Kidney (tissue), 14 donors: Measurements from ENCODE around the gene NCAPD2. TPM values are rescaled to one million over a fixed set of nuclear protein-coding genes. Genes with fewer than 3 reads are reported as not detected.

Source experiments
- DNase-seq, 5 donors: peaks; one replicate each; pipeline ENCODE4 v3.0.0-alpha.2; 2013 to 2020
- FAIRE-seq: peaks from 2 replicates; lab custom pipeline; 2012; peaks lifted over from hg19 to GRCh38; lab: Jason Lieb, UNC
- H3K27ac ChIP-seq, 2 donors: one replicate each; pipeline ENCODE4 v1.7.0; 2013; ENCODE audit warnings: low read depth in 2 of 2, low read length in 2 of 2, inconsistent platforms in 1 of 2
- H3K27me3 ChIP-seq: one replicate; pipeline ENCODE4 v1.7.1; 2013; ENCODE audit warnings: low read length, inconsistent platforms; ENCODE audit not compliant: control insufficient read depth, insufficient read depth
- H3K36me3 ChIP-seq, 3 donors: one replicate each; pipeline versions ENCODE4 v1.7.0 to v1.7.1; 2013; ENCODE audit warnings: low read length in 3 of 3, control low read depth in 1 of 3, inconsistent platforms in 1 of 3; ENCODE audit not compliant: insufficient read depth in 3 of 3, control insufficient read depth in 2 of 3
- H3K4me1 ChIP-seq, 3 donors: one replicate each; pipeline versions ENCODE4 v1.7.0 to v1.7.1; 2013; ENCODE audit warnings: low read length in 3 of 3, inconsistent platforms in 1 of 3, low read depth in 1 of 3; ENCODE audit not compliant: control insufficient read depth in 2 of 3, insufficient read depth in 2 of 3
- H3K4me3 ChIP-seq, 3 donors: one replicate each; pipeline versions ENCODE4 v1.7.0 to v1.8.1; 2013; ENCODE audit warnings: low read length in 3 of 3, control low read depth in 1 of 3, inconsistent platforms in 1 of 3
- H3K9ac ChIP-seq, 3 donors: one replicate each; pipeline versions ENCODE4 v1.7.0 to v1.7.1; 2013; ENCODE audit warnings: low read length in 3 of 3, control low read depth in 1 of 3, inconsistent platforms in 1 of 3
- H3K9me3 ChIP-seq, 3 donors: one replicate each; pipeline versions ENCODE4 v1.7.0 to v1.7.1; 2013; ENCODE audit warnings: low read length in 3 of 3, control low read depth in 1 of 3, inconsistent platforms in 1 of 3; ENCODE audit not compliant: control insufficient read depth in 2 of 3, insufficient read depth in 1 of 3
- CTCF ChIP-seq: IDR thresholded peaks from 3 replicates; pipeline ENCODE4 v1.5.1; 2012; ENCODE audit warnings: mild to moderate bottlenecking, moderate library complexity, borderline replicate concordance; ENCODE audit not compliant: insufficient read depth; ENCODE audit errors: extremely low read depth
- intact Hi-C: fragments of 100-400 bp; cut with DNase I; formaldehyde crosslinking; loops from one replicate; pipeline ENCODE4 v1.11.1; 2022
- polyA plus RNA-seq: library from polyadenylated mRNA; stranded (reverse); fragments of 350-450 nt; fragmentation: Illumina TruSeq; extraction: RNeasy Lipid Tissue Mini Kit (QIAGEN cat#74804); gene quantifications from one replicate; pipeline ENCODE4 v1.2.3, GENCODE V29; 2014; ENCODE audit warnings: low read depth, low replicate concordance; ENCODE audit not compliant: insufficient read depth
- total RNA-seq: library from RNA; stranded (reverse); fragmentation: NEBNext Ultra II Directional; extraction: Animal tissue kit (Norgen Biotek cat#: 25700); gene quantifications from one replicate; pipeline ENCODE4 v1.2.1, GENCODE V29; 2021
- donor health status: control.
- donor health status: control.
- donor health status: control.
- donor health status: control.
- donor health status: control.
- donor health status: DM: yes; HTN: yes; CAD: no.
- donor health status: Normal renal cell carcinoma (clear cell type).

NCAPD2 gene
- total and polyA plus RNA-seq, 2 donors from 2014 or later, result 4.5 to 23.4 TPM

- Histone ChIP-seq H3K36me3 (peaks cover 15 to 62% (median 48%) of the 10 kb centered on the region in 3 donors), H3K4me3 (no peak overlapping the region), H3K4me1 (no peaks in the 10 kb centered on the region), H3K27ac (no peak overlapping the region), H3K9ac (no peak overlapping the region), H3K27me3 (no peaks in the 10 kb centered on the region), H3K9me3 (no peaks in the 10 kb centered on the region)
- intact Hi-C loops, result no loop called here
- FAIRE-seq (no peak), DNase-seq (no peak)
- TF ChIP-seq CTCF, result no peak
Measured at GRCh38 chr12:6574576-6575295, 80.8 kb downstream of the NCAPD2 start.

GRCh38 chr12:6575648-6576047 is 81.7 kb downstream of the NCAPD2 start:
- H3K27ac ChIP-seq, result no peak overlapping the region
- no peak for TF ChIP-seq CTCF
- H3K9ac ChIP-seq, result no peak overlapping the region
- FAIRE-seq (no peak), DNase-seq (no peak)
- H3K4me1 ChIP-seq, result no peaks in the 10 kb centered on the region
- H3K36me3 ChIP-seq, result peaks cover 15 to 57% (median 45%) of the 10 kb centered on the region in 3 donors
- H3K9me3 ChIP-seq, result no peaks in the 10 kb centered on the region
- intact Hi-C loops, result no loop called here
- no peaks in the 10 kb centered on the region for H3K27me3 ChIP-seq
- no peak overlapping the region for H3K4me3 ChIP-seq

Other genes starting within 250 kb of the NCAPD2 start
- gene PLEKHG6, start 183.4 kb upstream of the NCAPD2 start, total RNA-seq, result 2.5 TPM
- 2.9 TPM for gene PLEKHG6, start 183.4 kb upstream of the NCAPD2 start, polyA plus RNA-seq
- 186 TPM for gene TNFRSF1A, start 152.0 kb upstream of the NCAPD2 start, total RNA-seq
- 99.6 TPM for gene TNFRSF1A, start 152.0 kb upstream of the NCAPD2 start, polyA plus RNA-seq
- gene SCNN1A, start 118.5 kb upstream of the NCAPD2 start, total RNA-seq, result 452 TPM
- 225 TPM for gene SCNN1A, start 118.5 kb upstream of the NCAPD2 start, polyA plus RNA-seq
- gene LTBR, start 109.9 kb upstream of the NCAPD2 start, total RNA-seq, result 114 TPM
- gene LTBR, start 109.9 kb upstream of the NCAPD2 start, polyA plus RNA-seq, result 77.8 TPM
- gene CD27, start 49.1 kb upstream of the NCAPD2 start, total RNA-seq, result 6.6 TPM
- not detected for gene CD27, start 49.1 kb upstream of the NCAPD2 start, polyA plus RNA-seq
- 44.7 TPM for gene TAPBPL, start 42.1 kb upstream of the NCAPD2 start, total RNA-seq
- gene TAPBPL, start 42.1 kb upstream of the NCAPD2 start, polyA plus RNA-seq, result 34.5 TPM
- gene VAMP1, start 23.4 kb upstream of the NCAPD2 start, total RNA-seq, result 13.2 TPM
- 4.9 TPM for gene VAMP1, start 23.4 kb upstream of the NCAPD2 start, polyA plus RNA-seq
- gene MRPL51, start 840 bp upstream of the NCAPD2 start, total RNA-seq, result 132 TPM
- 268 TPM for gene MRPL51, start 840 bp upstream of the NCAPD2 start, polyA plus RNA-seq
- gene GAPDH, start 40.4 kb downstream of the NCAPD2 start, total RNA-seq, result 1,501 TPM
- gene GAPDH, start 40.4 kb downstream of the NCAPD2 start, polyA plus RNA-seq, result 4,871 TPM
- gene IFFO1, start 61.9 kb downstream of the NCAPD2 start, total RNA-seq, result 21.5 TPM
- gene IFFO1, start 61.9 kb downstream of the NCAPD2 start, polyA plus RNA-seq, result 11.5 TPM
- gene NOP2, start 74.2 kb downstream of the NCAPD2 start, total RNA-seq, result 29.7 TPM
- gene NOP2, start 74.2 kb downstream of the NCAPD2 start, polyA plus RNA-seq, result 12.2 TPM
- gene CHD4, start 113.3 kb downstream of the NCAPD2 start, total RNA-seq, result 224 TPM
- gene CHD4, start 113.3 kb downstream of the NCAPD2 start, polyA plus RNA-seq, result 109 TPM
- gene LPAR5, start 141.9 kb downstream of the NCAPD2 start, total RNA-seq, result 4.9 TPM
- gene LPAR5, start 141.9 kb downstream of the NCAPD2 start, polyA plus RNA-seq, result 0.97 TPM
- 3.4 TPM for gene ACRBP, start 153.3 kb downstream of the NCAPD2 start, total RNA-seq
- 2.1 TPM for gene ACRBP, start 153.3 kb downstream of the NCAPD2 start, polyA plus RNA-seq
- gene ING4, start 169.0 kb downstream of the NCAPD2 start, total RNA-seq, result 42.6 TPM
- gene ING4, start 169.0 kb downstream of the NCAPD2 start, polyA plus RNA-seq, result 56.0 TPM
- gene ZNF384, start 195.3 kb downstream of the NCAPD2 start, total RNA-seq, result 51.6 TPM
- 19.7 TPM for gene ZNF384, start 195.3 kb downstream of the NCAPD2 start, polyA plus RNA-seq
- gene PIANP, start 206.7 kb downstream of the NCAPD2 start, total RNA-seq, result 0.63 TPM
- gene PIANP, start 206.7 kb downstream of the NCAPD2 start, polyA plus RNA-seq, result 0.45 TPM
- 71.9 TPM for gene COPS7A, start 229.9 kb downstream of the NCAPD2 start, total RNA-seq
- 94.1 TPM for gene COPS7A, start 229.9 kb downstream of the NCAPD2 start, polyA plus RNA-seq